Measurements from ENCODE around the gene TGDS. TPM values are rescaled to one million over a fixed set of nuclear protein-coding genes. Genes with fewer than 3 reads are reported as not detected.

TGDS gene
- total RNA-seq, 1 donor from 2014 or later: 9.5 TPM

- peak; percentile 99 for DNase-seq (ENCODE audit: low read depth in 2 of 2)
Measured at GRCh38 chr13:94601446-94602431, 5.8 kb upstream of the TGDS start, which contains the start of gene GPR180. Gene GPR180, plus strand, starts transcription at chr13:94601857. Its CDS starts 71 bp downstream, at chr13:94601928.

DNA sequence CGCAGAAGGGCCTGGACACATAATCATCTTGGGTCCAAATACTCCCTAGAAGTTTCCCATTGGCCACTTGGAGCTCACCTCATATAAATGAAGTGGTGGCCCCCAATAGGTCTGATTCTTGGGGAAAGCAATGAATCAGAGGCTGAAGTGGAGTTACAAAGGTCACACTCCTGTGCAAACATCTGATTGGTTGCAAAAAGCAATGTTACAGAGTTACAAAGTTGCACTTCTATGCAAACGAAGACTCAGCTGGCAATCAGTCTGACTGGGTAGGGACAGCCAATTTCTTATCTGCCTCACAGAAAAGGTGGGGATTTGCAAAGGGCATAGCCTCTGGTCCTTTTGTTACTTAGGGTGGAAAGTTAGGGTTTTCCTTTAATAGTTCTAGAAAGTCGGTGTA, 3.9 kb upstream of the TGDS start:
- no peak for DNase-seq (ENCODE audit: low read depth in 2 of 2)

DNA sequence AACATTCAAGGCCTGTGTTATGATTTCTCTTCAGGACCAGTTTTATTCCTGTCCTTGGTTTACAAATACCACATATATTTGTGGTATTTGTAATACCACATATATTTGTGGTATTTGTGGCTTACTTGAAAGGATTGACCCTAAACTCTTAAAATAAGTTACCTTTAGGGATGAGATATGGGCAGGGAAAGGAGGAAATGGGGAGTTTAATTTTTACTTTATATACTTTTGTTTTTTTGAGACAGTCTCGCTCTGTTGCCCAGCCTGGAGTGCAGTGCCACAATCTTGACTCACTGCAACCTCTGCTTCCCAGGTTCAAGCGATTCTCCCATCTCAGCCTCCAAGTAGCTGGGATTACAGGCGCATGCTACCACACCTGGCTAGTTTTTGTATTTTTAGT, 2.3 kb upstream of the TGDS start:
- DNase-seq (ENCODE audit: low read depth in 2 of 2): no peak

DNA sequence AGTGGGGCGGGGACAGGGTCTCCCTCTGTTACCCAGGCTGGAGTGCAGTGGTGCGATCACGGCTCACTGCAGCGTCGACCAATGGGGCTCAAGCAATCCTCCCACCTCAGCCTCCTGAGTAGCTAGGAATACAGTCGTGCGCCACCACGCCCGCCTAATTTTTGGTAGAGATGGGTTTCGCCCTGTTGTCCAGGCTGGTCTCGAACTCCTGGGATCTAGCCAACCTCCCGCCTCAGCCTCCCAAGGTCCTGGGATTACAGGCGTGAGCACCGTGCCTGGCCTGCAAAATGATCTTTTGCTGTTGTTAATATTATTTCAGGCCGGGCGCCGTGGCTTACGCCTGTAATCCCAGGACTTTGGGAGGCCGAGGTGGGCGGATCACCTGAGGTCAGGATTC, 621 bp upstream of the TGDS start:
- no peak for DNase-seq (ENCODE audit: low read depth in 2 of 2)

- peak; percentile 30 to 45 for DNase-seq (ENCODE audit: low read depth in 2 of 2)
Measured at GRCh38 chr13:94595001-94595949, 677 bp downstream of the TGDS start.

- no peak for DNase-seq (ENCODE audit: low read depth in 2 of 2)
Measured at GRCh38 chr13:94590744-94591143, 5.2 kb downstream of the TGDS start.

DNA sequence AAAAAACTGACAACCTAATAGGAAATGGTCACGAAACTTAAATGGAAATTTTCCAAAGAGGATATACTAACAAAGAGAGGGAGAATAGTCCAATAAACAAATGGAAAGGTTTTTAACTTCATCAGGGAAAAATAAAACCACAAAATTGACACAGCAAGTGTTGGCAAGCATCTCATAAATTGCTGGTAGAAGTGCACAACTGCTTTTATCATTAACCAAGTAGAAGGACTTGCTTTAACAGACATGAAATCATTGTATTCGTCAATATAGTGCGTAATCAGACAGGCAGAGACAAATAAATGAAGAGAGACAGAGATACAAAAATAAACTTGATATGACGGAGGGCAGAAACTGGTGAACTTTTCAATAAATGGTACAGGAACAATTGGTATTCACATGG, 7.4 kb downstream of the TGDS start:
- DNase-seq (ENCODE audit: low read depth in 2 of 2): peak in 1 of 2 donors; percentile 36

GRCh38 chr13:94586371-94586770, 9.6 kb downstream of the TGDS start:
- DNase-seq (ENCODE audit: low read depth in 2 of 2): no peak

DNA sequence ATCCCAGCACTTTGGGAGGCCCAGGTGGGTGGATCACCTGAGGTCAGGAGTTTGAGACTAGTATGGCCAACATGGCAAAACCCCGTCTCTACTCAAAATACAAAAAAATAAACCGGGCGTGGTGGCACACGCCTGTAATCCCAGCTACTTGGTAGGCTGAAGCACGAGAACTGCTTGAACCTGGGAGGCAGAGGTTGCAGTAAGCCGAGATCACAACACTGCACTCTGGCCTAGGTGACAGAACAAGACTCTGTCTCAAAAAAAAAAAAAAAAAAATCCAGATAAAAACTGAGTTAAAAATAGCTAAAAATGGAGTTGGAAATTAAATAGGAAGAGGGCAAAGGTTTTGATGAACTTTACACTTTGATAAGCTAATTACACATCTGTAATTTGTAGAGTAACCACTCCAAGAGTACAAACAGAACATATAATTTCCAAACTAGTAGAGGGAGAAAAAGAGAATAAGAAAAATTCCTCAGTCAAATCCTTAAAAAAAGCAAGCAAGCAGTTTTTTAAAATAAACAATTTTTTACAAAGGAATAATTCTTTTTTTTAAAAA, 10.3 kb downstream of the TGDS start:
- no peak for DNase-seq (ENCODE audit: low read depth in 2 of 2)

- peak in 1 of 2 donors; percentile 28 for DNase-seq (ENCODE audit: low read depth in 2 of 2)
Measured at GRCh38 chr13:94583926-94584325, 12.0 kb downstream of the TGDS start.

GRCh38 chr13:94579063-94579462, 16.9 kb downstream of the TGDS start:
- DNase-seq (ENCODE audit: low read depth in 2 of 2): no peak

GRCh38 chr13:94569615-94570014, 26.3 kb downstream of the TGDS start:
- DNase-seq (ENCODE audit: low read depth in 2 of 2): no peak

DNA sequence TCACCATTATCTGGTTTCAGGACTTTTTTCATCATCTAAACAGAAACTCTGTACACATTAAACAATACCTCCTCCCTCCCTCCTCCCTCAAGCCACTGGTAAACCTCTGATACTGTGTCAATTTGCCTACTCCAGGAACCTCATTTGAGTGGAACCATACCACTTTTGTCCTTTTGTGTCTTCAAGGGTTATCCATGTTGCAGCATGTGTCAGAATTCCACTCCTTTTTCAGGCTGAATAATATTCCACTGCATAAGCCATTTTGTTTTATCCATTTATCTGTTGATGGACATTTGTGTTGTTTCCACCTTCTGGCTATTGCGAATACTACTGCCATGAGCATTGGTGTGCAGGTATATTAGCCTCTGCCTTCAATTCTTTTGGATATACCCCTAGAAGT, 27.5 kb downstream of the TGDS start:
- no peak for DNase-seq (ENCODE audit: low read depth in 2 of 2)

DNA sequence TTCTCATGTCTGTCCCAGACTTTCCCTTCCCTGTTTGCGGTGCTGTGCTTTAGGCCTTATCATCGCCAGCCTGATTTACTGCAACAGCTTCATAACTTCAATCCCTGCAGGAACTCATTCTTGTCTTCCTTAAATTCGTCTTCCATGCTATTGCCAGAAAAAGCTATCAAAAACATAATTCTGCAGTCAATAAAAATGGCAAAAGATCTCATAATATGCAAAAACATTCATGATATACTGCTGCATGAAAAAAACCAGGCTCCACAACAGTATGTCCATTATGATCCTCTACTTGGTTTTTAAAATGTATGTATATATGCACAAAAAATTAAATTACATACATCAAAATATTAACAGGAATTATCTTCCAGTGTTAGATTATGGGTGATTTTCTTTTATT, 28.4 kb downstream of the TGDS start:
- no peak for DNase-seq (ENCODE audit: low read depth in 2 of 2)

DNA sequence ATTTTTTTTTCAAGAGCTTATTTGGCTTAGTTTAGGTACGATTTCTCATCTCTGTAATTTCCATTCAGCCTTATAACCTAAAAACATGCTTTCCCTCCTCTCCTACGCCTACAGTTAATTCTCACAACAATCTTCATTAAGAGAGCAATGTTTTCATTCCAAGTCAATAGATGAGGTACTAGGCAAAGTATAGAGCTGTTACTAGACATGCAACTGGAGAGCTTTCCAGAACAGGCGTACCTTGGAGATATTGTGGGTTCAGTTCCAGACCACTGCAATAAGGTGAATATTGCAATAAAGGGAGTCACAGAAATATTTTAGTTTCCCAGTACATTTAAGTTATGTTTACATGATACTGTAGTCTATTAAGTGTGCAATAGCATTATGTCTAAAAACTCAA, 34.8 kb downstream of the TGDS start:
- DNase-seq (ENCODE audit: low read depth in 2 of 2): no peak

DNA sequence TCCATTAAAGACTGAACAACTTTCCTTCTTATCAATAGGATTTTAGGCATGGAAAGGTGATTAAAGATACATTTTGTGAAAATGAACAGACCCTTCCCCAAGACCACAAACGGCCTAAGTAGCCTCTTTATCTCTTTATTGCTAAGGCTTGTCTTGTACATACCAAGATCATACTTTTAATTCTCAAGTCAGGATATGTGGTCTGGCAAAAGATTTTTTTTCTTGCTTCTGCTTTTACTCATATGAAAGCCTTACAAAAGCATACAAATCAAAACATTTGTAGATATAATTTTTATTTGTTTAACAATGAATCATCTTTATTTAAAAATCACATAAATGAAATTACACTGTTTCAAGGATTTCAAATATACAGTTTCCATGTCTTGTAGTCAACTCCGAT, 35.8 kb downstream of the TGDS start:
- no peak for DNase-seq (ENCODE audit: low read depth in 2 of 2)

- no peak for DNase-seq (ENCODE audit: low read depth in 2 of 2)
Measured at GRCh38 chr13:94559222-94559795, 36.6 kb downstream of the TGDS start.

DNA sequence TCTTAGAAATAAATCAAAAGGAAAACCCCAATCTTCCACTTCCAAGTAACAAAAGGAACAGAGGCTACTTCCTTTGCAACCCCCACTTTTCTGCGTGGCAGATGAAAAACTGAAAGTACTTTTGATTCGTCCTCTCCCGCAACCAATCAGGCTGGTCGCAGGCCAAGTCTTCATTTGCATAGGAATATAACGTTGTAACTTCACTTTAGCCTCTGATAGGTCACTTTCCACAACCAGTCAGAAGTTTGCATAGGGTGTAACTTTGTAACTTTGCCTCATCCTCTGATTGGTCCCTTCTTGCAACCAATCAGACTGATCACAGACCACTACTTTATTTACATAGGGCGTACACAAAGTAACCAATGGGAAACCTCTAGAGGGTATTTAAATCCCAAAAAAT, 37.2 kb downstream of the TGDS start:
- DNase-seq (ENCODE audit: low read depth in 2 of 2): no peak

- DNase-seq (ENCODE audit: low read depth in 2 of 2): no peak
Measured at GRCh38 chr13:94557684-94558235, 38.2 kb downstream of the TGDS start.

DNA sequence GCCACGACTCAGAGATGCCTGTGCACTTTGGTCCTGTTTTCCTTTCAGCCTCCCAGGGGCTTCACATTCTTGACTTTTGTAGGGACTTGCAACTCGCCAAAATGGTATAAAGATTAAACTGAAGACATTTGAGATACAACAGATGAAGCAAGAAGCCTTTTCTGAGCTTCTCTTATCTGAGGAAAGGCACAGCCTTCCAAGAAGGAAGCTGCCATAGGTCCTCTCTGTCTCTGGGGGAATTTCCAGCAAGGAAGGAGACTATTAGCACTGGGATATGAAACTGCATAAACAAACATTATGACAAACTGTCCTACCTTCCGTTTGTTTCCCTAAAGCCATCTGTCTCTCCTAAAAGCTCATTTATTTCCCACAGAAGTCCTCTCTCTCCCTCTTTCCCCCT, 39.3 kb downstream of the TGDS start:
- DNase-seq (ENCODE audit: low read depth in 2 of 2): peak in 1 of 2 donors; percentile 62

- DNase-seq (ENCODE audit: low read depth in 2 of 2): no peak
Measured at GRCh38 chr13:94556041-94556440, 39.9 kb downstream of the TGDS start.

Data from lung microvascular endothelial cell (primary cell).